HEK293T (cell line): ENCODE results near the gene PARP16.

ENCODE experiments used
- CTCF ChIA-PET: fragments of 350-600 bp; formaldehyde crosslinking; extraction: SDS; loops from one replicate; lab custom pipeline; 2021; ENCODE audit warnings: antibody characterized with exemption, inconsistent platforms; lab: Yijun Ruan, JAX
- POLR2A ChIA-PET: fragments of 350-600 bp; formaldehyde crosslinking; extraction: SDS; loops from one replicate; lab custom pipeline; 2020; ENCODE audit warnings: antibody characterized with exemption, inconsistent platforms; lab: Yijun Ruan, JAX
- DNase-seq: peaks from one replicate; pipeline ENCODE4 v3.0.0; 2012; ENCODE audit warnings: mixed read lengths; ENCODE audit errors: extremely low spot score
- ARNT ChIP-seq: fragments of 450-650 bp; IDR thresholded peaks from 2 replicates; pipeline ENCODE4 v1.6.1; 2017; ENCODE audit warnings: mild to moderate bottlenecking
- BHLHE40 ChIP-seq: fragments of 450-650 bp; IDR thresholded peaks from 2 replicates; pipeline ENCODE4 v1.6.1; 2016; ENCODE audit warnings: mild to moderate bottlenecking, moderate library complexity, borderline replicate concordance
- CTBP1 ChIP-seq: fragments of 450-650 bp; IDR thresholded peaks from 2 replicates; pipeline ENCODE4 v1.6.1; 2016; ENCODE audit warnings: borderline replicate concordance
- ELF4 ChIP-seq: fragments of 450-650 bp; IDR thresholded peaks from 2 replicates; pipeline ENCODE4 v1.6.1; 2017; ENCODE audit warnings: antibody characterized with exemption
- FOXA1 ChIP-seq: fragments of 450-650 bp; IDR thresholded peaks from 2 replicates; pipeline ENCODE4 v1.6.1; 2016; ENCODE audit warnings: mild to moderate bottlenecking
- FOXK2 ChIP-seq: fragments of 450-650 bp; IDR thresholded peaks from 2 replicates; pipeline ENCODE4 v1.6.1; 2016; ENCODE audit warnings: mild to moderate bottlenecking
- FOXM1 ChIP-seq: fragments of 450-650 bp; IDR thresholded peaks from 2 replicates; pipeline ENCODE4 v1.6.1; 2017; ENCODE audit warnings: mild to moderate bottlenecking, borderline replicate concordance
- HDGF ChIP-seq: fragments of 450-650 bp; IDR thresholded peaks from 2 replicates; pipeline ENCODE4 v1.6.1; 2017; ENCODE audit warnings: antibody characterized with exemption, borderline replicate concordance
- L3MBTL2 ChIP-seq: fragments of 450-650 bp; conservative IDR thresholded peaks from 2 replicates; pipeline ENCODE4 v1.6.1; 2016; ENCODE audit warnings: mild to moderate bottlenecking
- LEF1 ChIP-seq: fragments of 450-650 bp; IDR thresholded peaks from 2 replicates; pipeline ENCODE4 v1.6.1; 2017; ENCODE audit warnings: mild to moderate bottlenecking, borderline replicate concordance
- NFRKB ChIP-seq: fragments of 450-650 bp; IDR thresholded peaks from 2 replicates; pipeline ENCODE4 v1.6.1; 2016; ENCODE audit warnings: mild to moderate bottlenecking, moderate library complexity
- PKNOX1 ChIP-seq: fragments of 450-650 bp; IDR thresholded peaks from 2 replicates; pipeline ENCODE4 v1.6.1; 2016
- SP1 ChIP-seq: fragments of 450-650 bp; IDR thresholded peaks from 2 replicates; pipeline ENCODE4 v1.6.1; 2017
- SUZ12 ChIP-seq: fragments of 450-650 bp; IDR thresholded peaks from 2 replicates; pipeline ENCODE4 v1.6.1; 2016; ENCODE audit warnings: mild to moderate bottlenecking
- TARDBP ChIP-seq: fragments of 450-650 bp; IDR thresholded peaks from 2 replicates; pipeline ENCODE4 v1.6.1; 2016
- ZNF384 ChIP-seq: fragments of 450-650 bp; IDR thresholded peaks from 2 replicates; pipeline ENCODE4 v1.6.1; 2016

Gene PARP16

DNA sequence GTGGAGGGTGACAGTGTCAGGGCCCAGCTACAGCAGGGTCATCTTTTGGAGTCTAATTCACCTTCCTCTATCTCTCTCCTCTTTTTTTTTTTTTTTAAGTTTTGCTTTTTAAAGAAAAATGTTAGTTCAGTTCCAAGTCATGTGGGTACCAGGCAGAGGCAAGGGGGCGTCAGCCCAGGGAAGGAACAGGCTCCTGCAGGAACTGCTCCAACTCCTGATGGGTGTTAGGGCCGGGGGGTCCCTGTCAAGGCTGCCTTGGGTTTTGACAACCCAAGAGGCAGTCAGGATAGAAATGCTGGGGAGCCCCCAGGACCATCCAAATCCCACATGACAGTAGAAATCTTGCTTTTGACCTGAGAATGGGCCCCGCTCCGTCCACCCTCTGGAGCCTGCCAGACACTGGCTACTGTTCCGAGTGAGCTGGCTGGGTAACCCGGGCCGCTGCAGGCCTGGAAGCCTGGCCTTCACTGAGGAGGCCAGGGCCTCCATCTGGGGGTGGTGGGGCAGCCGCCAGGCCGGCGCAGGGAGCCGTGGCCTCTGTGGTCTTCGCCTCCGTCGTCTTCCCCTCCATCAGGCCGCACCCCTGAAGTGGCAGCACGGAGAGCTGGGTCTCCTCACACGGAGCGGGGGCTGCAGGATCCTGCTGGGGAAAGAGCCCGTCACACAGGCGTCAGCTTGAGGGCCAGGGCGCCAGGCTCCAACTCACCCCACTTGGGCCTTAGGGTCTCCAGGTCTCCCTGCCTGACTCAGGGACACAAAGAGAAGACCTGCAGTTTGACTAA lies 42.0 kb upstream of the PARP16 start:
- ChIA-PET POLR2A (interaction anchor here (1.9 kb wide), 1 partner anchor 24 kb away, joined by 9 read pairs; the partner anchor contains the start of gene RNU5B-1), CTCF (interaction anchor here (0.6 to 1.0 kb wide), 2 partner anchors 10 to 77 kb away, joined by 3 read pairs; no protein-coding TSS in a partner anchor)
- DNase-seq: no peak
- TF ChIP-seq HDGF (no peak), PKNOX1 (no peak), BHLHE40 (no peak), ZNF384 (no peak), SP1 (no peak), SUZ12 (no peak), ARNT (no peak), L3MBTL2 (no peak), FOXA1 (no peak), LEF1 (no peak), ELF4 (no peak), CTBP1 (no peak), TARDBP (no peak), FOXK2 (no peak), NFRKB (no peak), FOXM1 (no peak)

DNA sequence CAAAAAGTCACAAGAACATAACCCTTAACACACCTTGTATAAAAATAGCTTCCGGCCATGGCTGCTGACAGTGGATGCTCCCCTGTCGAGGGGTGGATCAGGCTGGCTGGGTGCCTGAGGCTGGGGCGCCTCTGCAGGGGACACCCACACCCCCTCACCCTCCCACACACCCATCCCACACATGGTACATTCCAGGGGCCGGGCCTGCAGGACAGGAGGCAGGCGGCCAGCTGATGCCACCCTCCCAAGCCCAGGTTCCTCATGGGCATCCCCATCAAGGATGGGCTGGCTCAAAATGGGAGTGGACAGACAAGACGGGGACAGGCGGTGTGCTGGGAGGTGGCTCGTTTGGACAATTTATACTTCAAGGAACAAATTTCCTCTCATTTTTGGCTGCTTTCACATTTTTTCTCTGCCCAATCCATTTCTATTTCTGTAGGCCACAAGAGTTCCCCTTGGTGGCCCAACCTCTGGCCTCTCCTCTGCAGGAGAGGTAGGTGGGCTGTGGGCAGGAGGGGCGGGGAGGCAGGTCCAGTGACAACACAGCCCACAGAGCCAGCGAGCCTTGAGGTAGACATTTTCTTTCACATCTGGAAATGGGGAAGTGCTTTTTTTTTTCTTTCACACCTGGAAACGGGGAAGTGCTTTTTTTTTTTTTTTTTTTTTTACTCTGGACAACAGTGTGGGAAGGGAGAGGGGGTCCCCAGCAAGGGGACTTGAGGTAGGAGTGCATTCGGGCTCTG lies 41.1 kb upstream of the PARP16 start:
- POLR2A ChIA-PET: interaction anchor here (1.2 to 1.3 kb wide), 2 partner anchors 23 to 57 kb away, joined by 3 to 7 read pairs; partner anchors contain the start of gene RNU5B-1
- no peak for DNase-seq
- TF ChIP-seq FOXA1: no peak
- TF ChIP-seq CTBP1: no peak
- TF ChIP-seq ELF4: no peak
- TF ChIP-seq SP1: no peak
- no peak for TF ChIP-seq SUZ12
- TF ChIP-seq L3MBTL2: no peak
- TF ChIP-seq HDGF: no peak
- CTCF ChIA-PET: interaction anchor here (0.6 to 2.1 kb wide), 2 partner anchors 57 to 78 kb away, joined by 3 to 7 read pairs; no protein-coding TSS in a partner anchor

GRCh38 chr15:65326818-65327217 lies 40.1 kb upstream of the PARP16 start:
- ChIA-PET CTCF (interaction anchor here (2.1 kb wide), 1 partner anchor 58 kb away, joined by 7 read pairs; no protein-coding TSS in a partner anchor), POLR2A (interaction anchor here (1.2 to 1.3 kb wide), 2 partner anchors 22 to 58 kb away, joined by 3 to 7 read pairs; partner anchors contain the start of gene RNU5B-1)
- TF ChIP-seq PKNOX1 (no peak), TARDBP (no peak), ARNT (no peak), FOXA1 (no peak), SUZ12 (no peak), BHLHE40 (no peak), FOXM1 (no peak)
- no peak for DNase-seq

GRCh38 chr15:65326117-65326526 lies 39.4 kb upstream of the PARP16 start:
- POLR2A ChIA-PET: no interaction called here
- CTCF ChIA-PET: interaction anchor here (0.8 to 2.1 kb wide), 3 partner anchors 13 to 59 kb away, joined by 4 to 7 read pairs (median 4); no protein-coding TSS in a partner anchor
- no peak for DNase-seq
- TF ChIP-seq FOXA1 (no peak), HDGF (no peak), ARNT (no peak), ZNF384 (no peak), L3MBTL2 (no peak), CTBP1 (no peak), SP1 (no peak), TARDBP (no peak), FOXM1 (no peak), PKNOX1 (no peak)

DNA sequence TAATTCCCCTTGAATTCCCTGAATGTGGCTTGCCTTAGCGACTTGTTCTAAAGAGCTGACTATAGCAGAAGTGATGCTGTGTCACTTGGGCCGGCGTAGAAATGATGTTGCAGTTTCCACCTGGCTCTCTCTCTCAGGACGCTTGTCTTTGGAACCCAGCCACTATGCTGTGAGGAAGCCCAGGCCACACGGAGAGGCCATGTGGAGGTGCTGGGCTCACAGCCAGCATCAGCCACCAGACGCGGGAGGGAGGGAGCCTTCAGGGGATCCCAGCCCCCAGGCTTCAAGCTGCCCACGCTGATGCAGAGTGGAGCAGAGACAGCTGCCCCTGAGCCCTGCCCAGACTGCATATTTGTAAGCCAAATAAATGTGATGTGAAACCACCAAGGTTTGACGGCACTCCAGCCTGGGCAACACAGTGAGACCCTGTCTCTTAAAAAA lies 36.4 kb upstream of the PARP16 start:
- POLR2A ChIA-PET: interaction anchor here (3.6 kb wide), 1 partner anchor 18 kb away, joined by 31 read pairs; the partner anchor contains the start of gene RNU5B-1
- CTCF ChIA-PET: interaction anchor here (3.8 kb wide), 1 partner anchor 62 kb away, joined by 23 read pairs; no protein-coding TSS in a partner anchor
- TF ChIP-seq NFRKB (no peak), ARNT (no peak), FOXA1 (no peak), SP1 (no peak), LEF1 (no peak), L3MBTL2 (no peak), PKNOX1 (no peak), FOXK2 (no peak), CTBP1 (no peak), TARDBP (no peak)
- no peak for DNase-seq
